GM12874 (cell line): ENCODE results near the gene YIF1B.

Experiments used
- TF ChIP-seq, protein P1 (sequence below): IDR thresholded peaks from 2 replicates; pipeline ENCODE4 v1.5.1; 2011; ENCODE audit warnings: low read depth, mild to moderate bottlenecking, control low read depth, low read length, moderate library complexity; ENCODE audit not compliant: insufficient read depth

YIF1B gene

DNA sequence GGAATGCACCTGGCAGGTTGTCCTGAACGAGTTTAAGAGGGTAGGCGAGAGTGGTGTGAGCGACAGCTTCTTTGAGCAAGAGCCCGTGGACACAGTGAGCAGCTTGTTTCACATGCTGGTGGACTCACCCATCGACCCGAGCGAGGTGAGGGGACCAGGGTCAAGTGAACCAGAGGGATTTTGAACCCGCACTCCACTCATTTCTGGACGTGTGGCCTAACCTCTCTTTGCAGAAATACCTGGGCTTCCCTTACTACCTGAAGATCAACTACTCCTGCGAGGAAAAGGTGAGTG is 21.6 kb upstream of the YIF1B start:
- TF ChIP-seq, protein P1, sequence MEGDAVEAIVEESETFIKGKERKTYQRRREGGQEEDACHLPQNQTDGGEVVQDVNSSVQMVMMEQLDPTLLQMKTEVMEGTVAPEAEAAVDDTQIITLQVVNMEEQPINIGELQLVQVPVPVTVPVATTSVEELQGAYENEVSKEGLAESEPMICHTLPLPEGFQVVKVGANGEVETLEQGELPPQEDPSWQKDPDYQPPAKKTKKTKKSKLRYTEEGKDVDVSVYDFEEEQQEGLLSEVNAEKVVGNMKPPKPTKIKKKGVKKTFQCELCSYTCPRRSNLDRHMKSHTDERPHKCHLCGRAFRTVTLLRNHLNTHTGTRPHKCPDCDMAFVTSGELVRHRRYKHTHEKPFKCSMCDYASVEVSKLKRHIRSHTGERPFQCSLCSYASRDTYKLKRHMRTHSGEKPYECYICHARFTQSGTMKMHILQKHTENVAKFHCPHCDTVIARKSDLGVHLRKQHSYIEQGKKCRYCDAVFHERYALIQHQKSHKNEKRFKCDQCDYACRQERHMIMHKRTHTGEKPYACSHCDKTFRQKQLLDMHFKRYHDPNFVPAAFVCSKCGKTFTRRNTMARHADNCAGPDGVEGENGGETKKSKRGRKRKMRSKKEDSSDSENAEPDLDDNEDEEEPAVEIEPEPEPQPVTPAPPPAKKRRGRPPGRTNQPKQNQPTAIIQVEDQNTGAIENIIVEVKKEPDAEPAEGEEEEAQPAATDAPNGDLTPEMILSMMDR = no peak

DNA sequence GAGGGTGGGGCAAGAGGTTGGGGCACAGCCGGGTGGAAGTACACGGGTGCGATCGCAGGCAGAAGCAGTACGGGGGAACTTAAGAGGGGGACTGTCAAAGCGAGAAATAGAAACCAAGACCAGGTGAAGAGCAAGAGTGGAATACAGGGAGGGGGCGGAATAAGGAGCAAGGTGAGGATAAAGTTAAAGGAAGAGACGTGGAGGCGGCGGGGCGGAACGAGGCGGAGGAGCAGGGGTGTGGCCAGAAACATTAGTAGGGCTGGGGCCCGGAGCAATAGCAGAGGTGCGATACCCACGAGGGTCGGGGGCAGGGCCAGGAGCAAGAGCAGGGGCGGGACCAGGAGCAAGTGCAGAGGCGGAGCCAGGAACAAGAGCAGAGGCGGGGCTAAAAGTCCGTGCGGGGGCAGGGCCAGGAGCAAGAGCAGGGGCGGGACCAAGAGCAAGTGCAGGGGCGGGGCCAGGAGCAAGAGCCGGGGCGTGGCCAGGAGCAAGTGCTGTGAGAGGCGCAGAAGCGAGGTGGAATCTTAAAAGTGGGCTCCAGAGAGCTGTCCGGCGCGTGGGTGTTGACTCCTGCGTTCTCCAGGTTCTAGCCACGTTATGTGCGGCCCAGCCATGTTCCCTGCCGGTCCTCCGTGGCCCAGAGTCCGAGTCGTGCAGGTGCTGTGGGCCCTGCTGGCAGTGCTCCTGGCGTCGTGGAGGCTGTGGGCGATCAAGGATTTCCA is 21.1 kb upstream of the YIF1B start:
- TF ChIP-seq, protein P1 = no peak

DNA sequence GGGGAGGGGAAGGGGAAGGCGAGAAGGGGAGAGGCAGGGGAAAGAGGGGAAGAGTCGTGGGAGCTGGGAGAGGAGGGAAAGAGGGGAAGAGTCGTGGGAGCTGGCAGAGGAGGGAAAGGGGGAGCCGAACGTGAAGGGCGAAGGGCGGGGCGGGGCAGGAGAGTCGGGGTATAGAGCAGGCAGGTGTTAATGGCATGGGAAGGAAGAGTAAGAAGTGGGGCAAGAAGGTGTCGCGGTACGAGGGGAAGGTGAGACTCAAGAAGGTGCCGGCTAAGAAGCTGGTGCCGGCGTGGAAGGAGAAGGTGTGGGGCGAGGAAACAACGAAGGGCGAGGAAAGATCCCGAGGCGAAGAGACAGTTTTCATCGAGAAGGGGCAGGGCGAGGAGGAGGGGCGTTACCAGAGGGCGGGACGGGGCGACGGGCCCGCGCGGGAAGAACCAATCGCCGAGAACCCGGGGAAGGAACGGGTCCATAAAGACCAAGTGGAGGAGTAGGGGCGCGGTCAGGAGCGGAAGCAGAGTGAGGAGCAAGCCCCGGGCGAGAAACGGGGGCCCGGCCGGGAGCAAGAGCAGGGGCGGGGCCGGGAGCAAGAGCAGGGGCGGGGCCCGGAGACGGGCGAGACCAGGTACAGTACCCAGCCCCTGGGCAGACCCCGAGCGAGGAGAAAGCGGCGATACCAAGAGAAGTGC is 20.3 kb upstream of the YIF1B start:
- TF ChIP-seq, protein P1 = no peak

DNA sequence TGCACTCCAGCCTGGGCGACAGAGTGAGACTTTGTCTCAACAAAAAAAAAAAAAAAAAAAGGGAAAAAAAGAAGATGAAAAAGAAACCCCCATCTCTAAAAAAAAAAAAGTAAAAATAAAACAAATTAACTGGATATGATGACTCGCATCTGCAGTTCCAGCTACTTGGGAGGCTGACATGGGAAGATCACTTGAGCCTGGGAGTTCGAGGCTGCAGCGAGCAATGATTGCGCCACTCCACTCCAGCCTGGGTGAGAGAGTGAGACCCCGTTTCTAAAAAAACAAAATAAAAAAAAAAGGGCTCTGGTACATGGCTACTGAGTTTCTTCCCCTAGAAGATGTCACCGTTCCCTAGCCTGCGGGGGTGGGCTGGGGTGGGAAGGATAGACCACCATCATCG is 17.5 kb upstream of the YIF1B start:
- TF ChIP-seq, protein P1 = no peak

DNA sequence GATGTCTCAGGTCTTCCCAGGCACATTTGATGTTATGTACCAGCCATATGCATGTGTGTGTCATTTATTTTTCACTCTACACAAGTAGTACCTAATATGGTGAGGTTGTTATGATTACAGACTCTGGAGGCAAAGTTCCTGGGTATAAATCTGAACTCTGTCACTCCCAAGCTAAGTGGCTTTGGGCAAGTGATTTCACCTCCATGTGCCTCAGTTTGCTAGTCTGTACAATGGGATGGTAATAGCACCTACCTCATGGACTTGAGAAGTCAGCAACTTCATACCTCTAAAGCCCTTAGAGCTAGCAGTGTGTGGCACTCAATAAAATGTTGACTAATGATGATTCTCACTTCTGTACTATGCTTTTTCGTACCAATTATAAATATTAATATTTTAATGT is 16.0 kb upstream of the YIF1B start:
- TF ChIP-seq, protein P1 = no peak

DNA sequence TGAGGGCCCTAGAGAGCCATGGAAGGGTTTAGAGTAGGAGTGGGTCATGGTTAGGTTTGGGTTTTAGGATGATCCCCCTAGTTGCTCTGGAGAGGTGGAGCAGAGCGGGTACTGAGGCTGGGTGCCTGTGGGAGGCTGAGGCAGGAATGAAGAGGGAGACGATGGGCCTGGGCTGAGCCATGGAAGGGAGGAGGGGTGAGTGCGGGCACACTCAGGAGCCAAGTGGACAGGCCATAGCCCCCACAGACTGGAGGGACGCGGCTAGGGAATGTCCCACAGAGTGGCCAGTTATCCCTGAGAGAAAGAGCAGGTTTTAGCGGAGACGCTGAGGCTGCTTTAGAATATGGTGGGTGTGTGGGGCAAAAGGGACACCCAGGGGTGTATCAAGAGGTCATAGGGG is 13.9 kb upstream of the YIF1B start:
- TF ChIP-seq, protein P1 = no peak

DNA sequence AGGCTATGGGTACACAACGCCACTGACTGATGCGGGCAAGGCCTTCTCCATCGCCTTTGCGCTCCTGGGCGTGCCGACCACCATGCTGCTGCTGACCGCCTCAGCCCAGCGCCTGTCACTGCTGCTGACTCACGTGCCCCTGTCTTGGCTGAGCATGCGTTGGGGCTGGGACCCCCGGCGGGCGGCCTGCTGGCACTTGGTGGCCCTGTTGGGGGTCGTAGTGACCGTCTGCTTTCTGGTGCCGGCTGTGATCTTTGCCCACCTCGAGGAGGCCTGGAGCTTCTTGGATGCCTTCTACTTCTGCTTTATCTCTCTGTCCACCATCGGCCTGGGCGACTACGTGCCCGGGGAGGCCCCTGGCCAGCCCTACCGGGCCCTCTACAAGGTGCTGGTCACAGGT is 10.8 kb upstream of the YIF1B start:
- TF ChIP-seq, protein P1 = no peak
